HG03378 (cell line): Measurements from ENCODE around the gene DAPK1.
"Not testable (repeated sequence)": the region's sequence is repeated elsewhere in the genome, so short reads cannot be mapped to it uniquely, and the experiment has no call there.

Source experiments
- ATAC-seq: cut with Tn5 transposase; IDR thresholded peaks from one replicate; pipeline ENCODE4 v1.9.1; 2021; ENCODE audit warnings: mild to moderate bottlenecking, moderate library complexity; ENCODE audit not compliant: unreplicated experiment

The DAPK1 gene

DNA sequence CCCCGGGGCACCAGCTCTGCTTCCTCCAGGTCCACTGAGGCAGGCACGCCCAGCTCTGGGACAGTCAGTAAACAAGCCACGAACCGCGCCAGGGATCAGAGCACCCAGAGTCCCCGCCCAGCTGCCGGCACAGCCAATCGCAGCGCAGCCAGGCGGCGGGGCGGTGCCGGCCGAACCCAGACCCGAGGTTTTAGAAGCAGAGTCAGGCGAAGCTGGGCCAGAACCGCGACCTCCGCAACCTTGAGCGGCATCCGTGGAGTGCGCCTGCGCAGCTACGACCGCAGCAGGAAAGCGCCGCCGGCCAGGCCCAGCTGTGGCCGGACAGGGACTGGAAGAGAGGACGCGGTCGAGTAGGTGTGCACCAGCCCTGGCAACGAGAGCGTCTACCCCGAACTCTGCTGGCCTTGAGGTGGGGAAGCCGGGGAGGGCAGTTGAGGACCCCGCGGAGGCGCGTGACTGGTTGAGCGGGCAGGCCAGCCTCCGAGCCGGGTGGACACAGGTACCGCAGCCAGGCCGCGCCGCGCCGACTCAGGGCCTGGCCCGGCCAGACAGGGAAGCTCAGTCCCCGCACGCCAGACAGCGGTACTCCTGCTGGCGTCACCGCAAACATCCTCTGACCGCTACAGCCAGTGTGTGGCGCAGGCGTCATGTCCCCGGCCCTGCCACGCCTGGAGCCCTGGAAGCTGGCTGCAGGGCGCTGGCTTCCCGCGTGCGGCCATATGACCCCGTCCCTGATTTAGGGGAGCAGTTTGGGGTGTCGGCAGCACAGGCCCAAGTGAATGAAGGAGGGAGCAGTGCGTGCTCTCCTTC is 228.4 kb downstream of the DAPK1 start, which contains the start of gene CTSL:
CTSL (plus strand) TSS at position 220 of the 810 bp plus-strand sequence. CDS start 1,485 bp downstream, outside the sequence.
- ATAC-seq, result no peak

DNA sequence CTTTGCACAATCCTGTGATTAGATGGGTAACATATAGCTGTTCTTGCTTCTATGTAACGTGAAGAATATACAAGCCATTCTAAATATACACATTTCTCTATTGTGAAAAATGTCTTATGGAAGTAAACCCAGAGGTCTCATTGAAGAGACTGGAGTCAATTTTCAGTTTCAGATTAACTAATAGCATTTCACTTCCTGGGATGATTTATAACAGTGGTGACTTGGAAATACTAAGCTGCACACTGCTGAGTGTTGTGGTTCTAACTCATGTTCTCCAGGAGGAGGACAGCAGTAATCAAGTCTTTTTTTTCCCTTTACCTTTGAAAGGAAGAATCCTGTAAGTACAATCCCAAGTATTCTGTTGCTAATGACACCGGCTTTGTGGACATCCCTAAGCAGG is 231.6 kb downstream of the DAPK1 start:
- ATAC-seq, result no peak

DNA sequence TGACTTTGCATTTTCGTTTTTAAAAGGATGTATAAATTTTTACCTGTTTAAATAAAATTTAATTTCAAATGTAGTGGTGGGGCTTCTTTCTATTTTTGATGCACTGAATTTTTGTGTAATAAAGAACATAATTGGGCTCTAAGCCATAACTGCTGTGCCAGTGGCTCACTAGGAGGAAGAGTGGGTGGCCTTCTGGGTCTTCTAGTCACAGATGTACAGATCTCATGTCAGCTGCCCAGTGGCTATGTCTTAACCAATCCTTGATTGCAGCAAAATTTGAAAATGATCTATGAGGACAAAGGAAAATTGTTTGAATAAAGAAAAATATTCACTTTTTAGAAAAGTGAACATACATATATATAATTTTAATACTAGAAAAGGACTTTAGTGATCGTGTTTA is 233.7 kb downstream of the DAPK1 start:
- no peak for ATAC-seq

DNA sequence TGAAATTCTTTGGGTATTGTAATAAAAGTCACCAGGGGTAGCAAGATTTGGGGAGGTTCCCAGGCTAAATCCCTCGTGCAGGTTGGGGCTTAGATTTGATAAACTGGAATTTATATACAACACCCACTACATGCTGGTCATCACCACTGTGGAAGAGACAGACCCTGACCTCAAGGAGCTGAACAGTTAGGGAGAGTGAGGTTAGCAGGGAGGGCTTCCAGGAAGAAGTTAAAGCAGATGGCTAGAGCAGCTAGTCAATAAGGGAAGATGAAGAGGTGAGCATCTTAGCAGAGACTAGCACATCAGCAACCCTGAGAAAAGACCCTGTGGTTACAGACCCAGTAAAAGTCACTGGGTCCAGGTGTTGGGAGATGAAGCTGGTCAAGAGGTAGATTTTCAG is 234.7 kb downstream of the DAPK1 start:
- ATAC-seq, result no peak

DNA sequence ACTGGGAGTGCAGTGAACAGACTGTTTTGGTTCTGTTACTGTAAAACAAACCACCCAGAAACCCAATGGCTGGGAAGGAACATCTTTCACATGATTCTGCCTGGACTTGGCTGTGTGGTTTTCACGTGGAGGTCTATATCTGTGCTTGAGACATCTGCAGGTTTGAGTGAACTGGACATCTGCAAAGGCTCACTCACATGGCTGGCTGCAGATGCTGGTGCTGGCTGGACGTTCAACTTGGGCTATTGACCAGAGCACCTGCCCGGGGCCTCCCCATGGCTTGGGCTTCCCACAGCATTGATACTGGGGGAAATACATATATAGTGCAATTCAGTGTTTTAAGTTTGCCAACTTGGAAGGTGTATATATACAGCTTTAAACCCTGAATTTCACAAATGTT is 235.1 kb downstream of the DAPK1 start:
- no peak for ATAC-seq

- no peak for ATAC-seq
These were observed 235.8 kb downstream of the DAPK1 start for GRCh38 chr9:87733273-87734052.

DNA sequence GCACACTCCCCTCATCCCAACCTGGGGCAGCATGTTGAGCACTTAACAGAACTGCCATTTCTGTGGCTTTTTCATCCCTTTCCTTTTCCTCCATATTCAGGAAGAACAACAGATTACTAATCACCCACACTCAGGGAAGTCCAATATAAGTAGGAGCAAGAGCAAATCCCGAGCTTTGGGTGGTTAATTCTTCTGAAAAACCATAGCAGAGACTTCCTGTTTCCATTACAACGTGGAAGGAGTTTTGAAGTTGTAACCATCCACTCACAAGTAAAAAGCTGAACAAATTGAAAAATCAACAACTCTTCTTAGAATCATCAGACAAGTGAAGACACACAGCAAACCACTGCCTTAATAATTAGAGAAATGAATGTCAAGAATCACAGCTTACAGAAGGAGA is 236.4 kb downstream of the DAPK1 start:
- no peak for ATAC-seq

- no peak for ATAC-seq
These were observed 241.9 kb downstream of the DAPK1 start for GRCh38 chr9:87739546-87739945.

DNA sequence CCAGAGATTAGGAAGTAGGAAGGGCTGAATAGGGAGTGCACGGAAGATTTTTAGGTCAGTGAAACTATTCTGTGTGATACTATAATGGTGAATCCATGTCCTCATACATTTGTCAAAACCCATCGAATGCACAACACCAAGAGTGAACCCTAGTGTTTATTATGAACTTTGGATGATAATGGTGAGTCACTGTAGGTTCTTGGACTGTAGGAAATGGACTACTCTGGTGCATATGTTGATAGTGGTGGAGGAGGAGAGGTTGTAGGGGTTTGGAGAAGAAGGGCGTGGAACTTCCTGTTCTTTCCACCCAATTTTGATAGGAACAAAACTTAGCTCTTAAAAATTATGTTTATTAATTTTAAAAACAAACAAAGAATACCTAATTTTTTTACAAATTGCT is 242.5 kb downstream of the DAPK1 start:
- no peak for ATAC-seq

GRCh38 chr9:87741326-87741725 is 243.7 kb downstream of the DAPK1 start:
- no peak for ATAC-seq

GRCh38 chr9:87741891-87742290 is 244.2 kb downstream of the DAPK1 start:
- ATAC-seq, result no peak

GRCh38 chr9:87742813-87743428 is 245.3 kb downstream of the DAPK1 start:
- no peak for ATAC-seq

GRCh38 chr9:87744247-87744646 is 246.6 kb downstream of the DAPK1 start:
- ATAC-seq, result not testable (repeated sequence)

- ATAC-seq, result no peak
These were observed 248.5 kb downstream of the DAPK1 start for GRCh38 chr9:87746186-87746585.

DNA sequence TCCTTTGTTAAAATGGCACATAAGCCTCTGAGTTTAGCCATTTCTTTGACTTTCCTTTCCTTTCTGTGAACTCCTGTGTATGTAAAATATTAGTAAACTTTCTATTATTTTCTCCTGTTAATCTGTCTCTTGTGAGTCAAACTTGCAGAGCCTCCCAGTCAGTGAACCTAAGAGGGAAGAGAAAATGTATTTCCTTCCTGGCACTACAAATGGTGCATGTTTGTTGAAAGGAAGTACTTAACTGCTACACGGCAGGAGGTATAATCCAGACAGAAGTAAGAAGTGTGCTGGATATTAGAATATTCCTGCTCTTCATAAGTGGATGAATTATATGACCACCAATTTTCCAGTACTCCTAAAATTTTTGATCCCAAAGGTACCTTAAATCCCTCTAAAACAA is 251.2 kb downstream of the DAPK1 start:
- no peak for ATAC-seq

- ATAC-seq, result no peak
These were observed 251.8 kb downstream of the DAPK1 start for GRCh38 chr9:87749335-87750035.

- ATAC-seq, result no peak
These were observed 253.1 kb downstream of the DAPK1 start for GRCh38 chr9:87750726-87751125.

DNA sequence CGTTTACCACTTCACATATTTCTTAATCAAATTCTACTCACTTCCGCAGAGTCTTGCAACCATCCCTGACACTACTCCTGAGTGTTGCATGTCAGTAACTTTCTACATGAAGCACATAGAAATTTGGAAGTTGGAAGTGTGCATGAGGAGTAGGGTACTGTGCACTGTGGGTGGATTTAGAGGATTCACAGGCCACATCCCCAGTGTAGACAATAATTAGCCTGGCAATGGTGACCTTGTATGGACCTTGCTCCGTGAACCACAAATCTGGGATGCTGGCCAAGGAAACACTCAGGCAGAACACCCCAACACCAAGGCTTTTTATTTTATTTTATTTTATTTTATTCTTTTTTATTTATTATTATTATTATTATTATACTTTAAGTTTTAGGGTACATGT is 253.8 kb downstream of the DAPK1 start:
- no peak for ATAC-seq

GRCh38 chr9:87751868-87752267 is 254.2 kb downstream of the DAPK1 start:
- ATAC-seq, result no peak

DNA sequence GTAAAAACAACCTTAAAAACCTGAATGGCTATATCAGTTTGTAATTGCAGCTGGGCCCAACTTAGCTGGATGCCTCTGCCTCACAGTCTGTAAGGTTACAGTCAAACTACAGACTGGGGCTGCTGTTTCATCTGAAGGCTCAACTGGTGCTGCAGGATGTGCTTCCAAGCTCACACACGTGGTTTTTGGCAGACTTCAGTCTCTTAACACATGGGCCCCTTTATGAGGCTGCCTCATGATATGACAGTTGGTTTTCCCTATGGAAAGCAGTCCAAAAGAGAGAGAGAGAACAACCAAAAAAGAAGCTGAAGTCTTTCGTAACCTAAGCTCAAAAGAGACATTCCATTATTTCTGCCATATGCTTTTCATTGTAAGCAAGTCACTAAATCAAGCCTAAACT is 255.6 kb downstream of the DAPK1 start:
- ATAC-seq, result no peak
